NB4 (cell line): ENCODE results near the gene OR2T2.
A peak's percentile ranks its signal among the peaks of the same experiment; 100 is the strongest.
"Not testable (repeated sequence)": the region's sequence is repeated elsewhere in the genome, so short reads cannot be mapped to it uniquely, and the experiment has no call there.

Experiments
- DNase-seq: peaks from one replicate; pipeline ENCODE4 v3.0.0; 2010; ENCODE audit warnings: low read depth
- H3K4me3 ChIP-seq: one replicate; pipeline ENCODE4 v1.5.1; 2011; ENCODE audit warnings: mild to moderate bottlenecking, low read depth, low read length, moderate library complexity
- CTCF ChIP-seq: IDR thresholded peaks from one replicate; pipeline ENCODE4 v1.5.1; 2012; ENCODE audit warnings: low read depth, low read length
- MYC ChIP-seq: IDR thresholded peaks from 2 replicates; pipeline ENCODE4 v1.6.1; 2011; ENCODE audit warnings: low read depth, low read length
- POLR2A ChIP-seq: IDR thresholded peaks from 2 replicates; pipeline ENCODE4 v1.6.1; 2011; ENCODE audit warnings: mild to moderate bottlenecking; ENCODE audit not compliant: insufficient read length; ENCODE audit errors: extremely low read depth
- TF ChIP-seq, protein P1 (sequence below): IDR thresholded peaks from 2 replicates; pipeline ENCODE4 v1.6.1; 2011; ENCODE audit warnings: low read depth, low read length

OR2T2 gene, protein sequence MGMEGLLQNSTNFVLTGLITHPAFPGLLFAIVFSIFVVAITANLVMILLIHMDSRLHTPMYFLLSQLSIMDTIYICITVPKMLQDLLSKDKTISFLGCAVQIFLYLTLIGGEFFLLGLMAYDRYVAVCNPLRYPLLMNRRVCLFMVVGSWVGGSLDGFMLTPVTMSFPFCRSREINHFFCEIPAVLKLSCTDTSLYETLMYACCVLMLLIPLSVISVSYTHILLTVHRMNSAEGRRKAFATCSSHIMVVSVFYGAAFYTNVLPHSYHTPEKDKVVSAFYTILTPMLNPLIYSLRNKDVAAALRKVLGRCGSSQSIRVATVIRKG

GRCh38 chr1:248445399-248445798, at the start of gene OR2T2:
Gene OR2T2, plus strand, starts transcription at chr1:248445637. Its CDS starts 7,161 bp downstream, at chr1:248452798.
- H3K4me3 ChIP-seq, DNase-seq: not testable (repeated sequence)

DNA sequence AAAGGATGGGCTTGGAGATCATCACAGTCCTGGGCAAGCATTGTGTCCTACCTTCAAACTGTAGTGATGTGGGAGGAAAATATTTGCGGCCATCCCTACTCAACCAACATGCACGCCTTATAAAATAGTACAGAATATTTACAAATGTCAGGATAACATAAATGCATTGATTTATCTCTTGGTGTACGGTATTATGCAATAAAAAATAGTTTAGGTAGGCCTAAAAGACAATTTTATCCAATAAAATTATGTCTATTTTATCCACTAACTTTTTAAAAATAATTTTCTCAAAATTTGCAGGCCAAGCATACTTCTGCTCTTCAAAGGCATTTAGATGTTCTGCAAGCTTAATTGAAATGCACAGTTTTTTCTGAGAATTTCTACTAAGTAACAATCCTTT, 42.7 kb upstream of the OR2T2 start, which contains the start of gene OR2T1:
TSS of gene OR2T1 (plus strand) at position 301 of the 400 bp plus-strand sequence. CDS start 3,100 bp downstream, outside the sequence.
- no peak for DNase-seq
- TF ChIP-seq, protein P1, sequence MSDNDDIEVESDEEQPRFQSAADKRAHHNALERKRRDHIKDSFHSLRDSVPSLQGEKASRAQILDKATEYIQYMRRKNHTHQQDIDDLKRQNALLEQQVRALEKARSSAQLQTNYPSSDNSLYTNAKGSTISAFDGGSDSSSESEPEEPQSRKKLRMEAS = no peak
- no peak for TF ChIP-seq MYC
- no peak for TF ChIP-seq CTCF
- no peak for TF ChIP-seq POLR2A
- no peak within 1 kb of the TSS for H3K4me3 ChIP-seq

DNA sequence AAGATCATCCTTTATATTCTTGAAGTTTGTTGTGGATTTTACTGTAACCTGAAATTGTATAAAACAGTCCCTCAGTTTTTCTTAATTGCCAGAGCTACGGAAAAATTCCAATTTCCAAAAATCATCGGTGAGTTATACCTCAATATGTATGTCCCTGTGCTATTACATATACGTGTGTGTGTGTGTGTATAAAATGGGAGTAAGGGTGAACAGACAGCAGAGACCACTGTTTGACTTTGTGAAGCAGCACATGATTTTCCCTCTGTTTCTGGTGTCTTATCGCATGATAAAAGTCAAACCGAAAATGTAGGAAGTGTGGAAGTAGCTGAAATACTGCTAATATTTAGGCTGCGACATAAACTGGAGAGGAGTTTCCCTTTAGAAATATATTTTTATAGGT, 41.4 kb upstream of the OR2T2 start:
- TF ChIP-seq CTCF = peak; percentile 14
- TF ChIP-seq POLR2A = no peak
- no peak overlapping the region for H3K4me3 ChIP-seq
- peak; percentile 17 for DNase-seq

DNA sequence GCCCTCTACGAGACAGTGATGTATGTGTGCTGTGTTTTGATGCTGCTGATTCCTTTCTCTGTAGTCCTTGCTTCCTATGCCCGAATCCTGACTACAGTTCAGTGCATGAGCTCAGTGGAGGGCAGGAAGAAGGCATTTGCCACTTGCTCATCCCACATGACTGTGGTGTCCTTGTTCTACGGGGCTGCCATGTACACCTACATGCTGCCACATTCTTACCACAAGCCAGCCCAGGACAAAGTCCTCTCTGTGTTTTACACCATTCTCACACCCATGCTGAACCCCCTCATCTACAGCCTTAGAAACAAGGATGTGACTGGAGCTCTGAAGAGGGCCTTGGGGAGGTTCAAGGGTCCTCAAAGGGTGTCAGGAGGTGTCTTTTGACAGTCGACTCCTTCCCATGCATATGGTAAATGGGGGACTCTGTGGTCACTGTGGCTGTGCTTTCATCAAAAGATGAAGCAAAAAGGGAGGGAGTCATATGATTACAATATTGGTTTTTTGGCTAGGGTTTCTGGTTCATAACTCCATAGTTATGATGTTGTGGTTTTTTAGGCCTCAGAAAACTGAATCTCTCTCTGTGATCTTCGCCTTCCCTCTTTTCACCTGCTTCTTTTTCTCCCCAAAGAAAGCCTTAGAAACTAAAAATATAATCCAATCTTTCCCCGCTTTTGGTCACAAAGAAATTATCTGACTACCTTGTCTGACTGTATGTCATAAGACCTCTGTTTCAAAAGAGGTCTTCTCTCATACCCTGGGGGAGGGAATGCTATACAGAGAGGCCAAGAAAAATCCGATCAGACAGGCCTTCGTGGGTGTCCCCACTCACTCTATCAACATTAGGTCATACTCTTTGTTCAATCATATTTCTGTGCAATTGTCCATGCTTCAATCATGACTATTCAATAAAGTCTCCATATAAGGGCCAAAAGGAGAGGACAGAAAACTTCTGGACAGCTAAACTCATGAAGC, 38.4 kb upstream of the OR2T2 start:
- TF ChIP-seq MYC (no peak), POLR2A (no peak), CTCF (no peak)
- TF ChIP-seq, protein P1 = no peak
- H3K4me3 ChIP-seq = no peak overlapping the region
- no peak for DNase-seq

DNA sequence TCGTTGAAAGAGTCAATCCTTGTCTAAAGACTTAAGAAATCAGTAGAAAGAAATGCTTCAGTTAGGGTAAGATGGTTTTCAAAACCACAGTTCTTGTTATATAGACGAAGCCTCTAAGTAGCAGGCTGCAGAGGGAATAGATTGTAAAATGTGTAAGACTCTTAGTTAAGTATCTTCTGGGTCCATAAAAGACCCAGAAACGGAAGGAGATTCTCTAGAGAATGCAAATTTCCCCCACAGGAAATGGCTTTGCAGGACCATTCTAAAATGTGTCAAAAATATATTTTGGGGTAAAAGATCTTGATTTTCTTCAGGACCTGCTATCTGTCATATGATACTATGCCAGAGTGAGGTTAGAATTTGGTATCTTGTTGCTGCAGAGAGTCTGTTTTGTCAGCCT, 29.2 kb upstream of the OR2T2 start:
- TF ChIP-seq POLR2A = no peak
- TF ChIP-seq CTCF = no peak
- TF ChIP-seq, protein P1 = no peak
- TF ChIP-seq MYC = no peak
- DNase-seq = no peak
- no peak overlapping the region for H3K4me3 ChIP-seq

- DNase-seq = no peak
- no peak for TF ChIP-seq POLR2A
- TF ChIP-seq, protein P1 = no peak
- no peak for TF ChIP-seq CTCF
- TF ChIP-seq MYC = no peak
- no peak overlapping the region for H3K4me3 ChIP-seq
These were observed 27.6 kb upstream of the OR2T2 start for GRCh38 chr1:248417854-248418253.
